Measurements from ENCODE around the gene CRACDL. TPM values are rescaled to one million over a fixed set of nuclear protein-coding genes. Genes with fewer than 3 reads are reported as not detected.

Gene CRACDL
- total RNA-seq, 2 donors from 2014 or later, result 0.19 to 0.79 TPM

DNA sequence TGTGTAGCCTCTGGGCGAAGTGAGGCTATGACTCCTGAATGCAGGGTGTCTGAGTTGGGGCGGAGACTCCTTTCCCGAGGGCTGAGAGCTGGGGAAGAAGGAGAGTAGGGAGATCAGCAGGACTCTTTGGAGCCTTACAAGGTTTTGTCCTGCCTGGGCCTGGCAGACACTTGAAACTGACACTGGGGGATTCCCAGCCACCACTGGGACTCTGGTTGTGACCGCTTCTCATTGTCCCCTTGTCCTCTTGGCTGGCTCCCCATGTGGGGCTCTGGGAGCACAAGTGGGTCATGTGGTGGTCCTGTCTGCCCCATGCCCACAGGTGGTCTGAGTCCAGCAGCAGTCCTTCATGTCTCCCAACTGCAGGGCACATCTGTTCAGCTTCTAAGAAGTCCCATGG lies 126.9 kb downstream of the CRACDL start:
- Mint-ChIP-seq H3K4me3 (no peak overlapping the region), H3K4me1 (ENCODE audit: low read depth) (peaks cover 10% of the 10 kb centered on the region), H3K36me3 (ENCODE audit: insufficient read depth in 2 of 2) (no peaks in the 10 kb centered on the region), H3K9me3 (no peaks in the 10 kb centered on the region), H3K27ac (no peak overlapping the region), H3K27me3 (ENCODE audit: low read depth) (no peaks in the 10 kb centered on the region)
- no peak for ATAC-seq (replicated peaks in 1 of 2)
- DNase-seq, result no peak

DNA sequence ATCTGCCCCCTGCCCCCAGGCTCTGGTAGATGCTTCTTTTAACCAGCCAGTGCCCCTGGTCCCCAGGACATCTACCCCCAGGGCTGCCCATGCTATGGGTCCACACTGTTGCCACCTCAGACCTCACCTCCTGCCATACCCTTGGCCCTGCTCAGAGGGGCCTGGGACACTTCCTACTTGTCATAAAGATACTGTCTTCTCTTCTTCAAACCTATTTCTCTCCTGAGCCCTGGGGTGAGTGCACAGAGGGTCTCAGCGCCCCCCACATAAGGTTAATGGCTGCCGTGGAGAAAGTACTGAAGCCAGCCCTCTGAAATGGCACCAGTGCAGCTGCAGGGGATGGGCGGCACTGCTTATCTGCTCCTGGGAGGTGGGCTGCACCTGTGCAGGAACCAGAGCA lies 127.5 kb downstream of the CRACDL start:
- Mint-ChIP-seq H3K27me3 (ENCODE audit: low read depth) (no peaks in the 10 kb centered on the region), H3K4me3 (no peak overlapping the region), H3K36me3 (ENCODE audit: insufficient read depth in 2 of 2) (no peaks in the 10 kb centered on the region), H3K4me1 (ENCODE audit: low read depth) (peaks cover 10% of the 10 kb centered on the region), H3K27ac (no peak overlapping the region), H3K9me3 (no peaks in the 10 kb centered on the region)
- DNase-seq, result no peak
- no peak for ATAC-seq (replicated peaks in 1 of 2)

DNA sequence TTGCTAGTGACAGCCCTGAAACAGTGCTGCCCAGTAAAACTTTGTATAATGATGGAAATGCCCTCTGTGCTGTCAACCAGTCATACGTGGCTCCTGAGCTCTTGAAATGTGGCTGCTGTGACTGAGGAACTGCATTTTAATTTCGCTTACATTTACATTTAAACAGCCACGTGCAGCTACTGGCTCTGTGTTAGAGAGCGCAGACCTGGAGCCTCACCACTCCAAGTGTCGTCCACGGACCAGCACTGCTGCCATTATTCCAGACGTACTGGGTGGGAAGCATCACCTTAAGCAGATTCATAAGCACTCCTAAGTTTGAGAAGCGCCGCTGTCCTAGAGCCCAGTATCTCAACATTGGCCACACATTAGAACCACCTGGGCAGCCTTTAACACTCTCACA lies 128.1 kb downstream of the CRACDL start:
- no peak for ATAC-seq (replicated peaks in 1 of 2)
- DNase-seq, result no peak
- Mint-ChIP-seq H3K4me3 (no peak overlapping the region), H3K36me3 (ENCODE audit: insufficient read depth in 2 of 2) (no peaks in the 10 kb centered on the region), H3K27ac (no peak overlapping the region), H3K4me1 (ENCODE audit: low read depth) (peaks cover 10% of the 10 kb centered on the region), H3K27me3 (ENCODE audit: low read depth) (no peaks in the 10 kb centered on the region), H3K9me3 (no peaks in the 10 kb centered on the region)

DNA sequence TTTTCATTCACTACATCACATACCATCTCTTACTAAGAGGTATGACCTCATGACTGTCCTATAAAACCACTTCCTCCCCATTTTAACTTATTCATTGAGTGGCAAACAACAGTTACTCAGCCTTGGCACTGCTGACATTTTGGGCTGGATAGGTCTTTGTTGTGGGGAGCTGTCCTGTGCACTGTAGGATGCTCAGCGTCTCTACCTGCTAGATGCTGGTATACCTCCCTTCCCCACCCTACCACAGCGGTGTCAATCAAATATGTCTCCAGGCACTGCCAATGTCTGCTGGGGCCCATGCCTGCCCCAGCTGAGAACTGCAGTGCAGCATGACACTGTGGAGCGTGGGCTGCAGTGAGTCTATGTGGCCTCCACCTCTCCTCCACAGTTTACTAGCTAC lies 128.8 kb downstream of the CRACDL start:
- H3K4me3 Mint-ChIP-seq, result no peak overlapping the region
- H3K36me3 Mint-ChIP-seq (ENCODE audit: insufficient read depth in 2 of 2), result no peaks in the 10 kb centered on the region
- H3K27ac Mint-ChIP-seq, result no peak overlapping the region
- H3K27me3 Mint-ChIP-seq (ENCODE audit: low read depth), result no peaks in the 10 kb centered on the region
- DNase-seq (peak; percentile 35 to 37), ATAC-seq (replicated peaks in 1 of 2) (peak; percentile 91 to 92)
- H3K9me3 Mint-ChIP-seq, result no peaks in the 10 kb centered on the region
- peaks cover 10% of the 10 kb centered on the region for H3K4me1 Mint-ChIP-seq (ENCODE audit: low read depth)

DNA sequence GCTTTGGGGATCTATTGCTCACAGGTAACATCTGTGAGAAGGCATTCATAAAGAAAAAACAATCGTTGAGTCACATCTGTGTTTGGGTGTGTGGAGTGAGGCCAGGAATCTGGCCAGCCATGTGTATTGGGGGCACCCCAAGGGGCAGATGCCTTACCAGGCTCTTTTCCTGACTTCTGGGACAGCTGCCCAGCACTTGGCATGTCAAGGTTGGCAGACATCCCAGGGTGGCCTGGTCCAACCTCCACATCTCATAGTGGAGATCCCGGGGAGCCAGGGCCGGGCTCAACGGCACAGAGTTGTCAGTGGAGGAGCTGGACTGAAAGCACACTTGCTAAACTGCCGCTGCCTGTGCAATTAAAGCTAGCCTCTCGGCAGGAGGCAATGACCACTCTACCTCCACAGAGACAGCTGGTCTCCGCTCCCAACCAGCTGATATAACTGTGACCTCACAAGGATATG lies 129.8 kb downstream of the CRACDL start:
- ATAC-seq (replicated peaks in 1 of 2), result no peak
- DNase-seq, result no peak
- Mint-ChIP-seq H3K4me3 (no peak overlapping the region), H3K27me3 (ENCODE audit: low read depth) (no peaks in the 10 kb centered on the region), H3K9me3 (no peaks in the 10 kb centered on the region), H3K36me3 (ENCODE audit: insufficient read depth in 2 of 2) (no peaks in the 10 kb centered on the region), H3K27ac (no peak overlapping the region), H3K4me1 (ENCODE audit: low read depth) (peaks cover 14% of the 10 kb centered on the region)

DNA sequence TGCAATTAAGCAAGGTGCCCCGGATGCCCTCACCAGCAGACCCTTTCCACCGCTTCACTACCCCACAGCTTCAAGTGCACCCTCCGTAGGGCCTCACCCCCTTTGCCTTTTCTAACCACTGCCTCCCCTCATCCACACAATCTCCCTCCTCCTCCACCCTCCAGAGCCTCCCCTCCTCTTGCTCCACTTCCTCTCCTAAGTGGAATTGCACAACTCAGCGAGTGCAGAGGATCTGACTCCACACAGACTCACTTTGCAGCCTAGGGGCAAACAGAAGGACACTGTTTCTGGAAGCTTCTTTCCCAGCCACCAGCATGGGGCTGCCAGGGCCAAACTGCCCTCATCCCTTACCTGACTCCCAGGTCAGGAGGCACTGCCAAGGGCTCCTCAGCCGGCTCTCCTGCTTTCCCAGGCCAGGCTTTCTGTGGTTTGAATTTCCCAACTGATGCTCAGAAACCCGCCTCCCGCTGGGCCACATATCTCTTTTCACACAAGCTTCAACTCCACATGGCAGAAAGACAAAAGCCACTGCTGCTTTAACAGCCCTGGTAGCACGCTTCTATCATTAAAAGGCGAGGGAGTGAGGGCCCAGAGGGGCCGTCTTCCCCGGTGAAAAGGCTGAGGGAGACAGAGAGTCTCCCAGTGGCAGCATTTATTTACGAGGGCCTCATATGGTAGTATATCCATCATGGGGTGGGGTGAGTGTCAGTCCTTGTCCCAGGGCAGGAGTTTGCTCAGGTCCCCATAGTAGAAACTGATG lies 130.4 kb downstream of the CRACDL start:
- no peak overlapping the region for H3K27ac Mint-ChIP-seq
- no peaks in the 10 kb centered on the region for H3K36me3 Mint-ChIP-seq (ENCODE audit: insufficient read depth in 2 of 2)

DNA sequence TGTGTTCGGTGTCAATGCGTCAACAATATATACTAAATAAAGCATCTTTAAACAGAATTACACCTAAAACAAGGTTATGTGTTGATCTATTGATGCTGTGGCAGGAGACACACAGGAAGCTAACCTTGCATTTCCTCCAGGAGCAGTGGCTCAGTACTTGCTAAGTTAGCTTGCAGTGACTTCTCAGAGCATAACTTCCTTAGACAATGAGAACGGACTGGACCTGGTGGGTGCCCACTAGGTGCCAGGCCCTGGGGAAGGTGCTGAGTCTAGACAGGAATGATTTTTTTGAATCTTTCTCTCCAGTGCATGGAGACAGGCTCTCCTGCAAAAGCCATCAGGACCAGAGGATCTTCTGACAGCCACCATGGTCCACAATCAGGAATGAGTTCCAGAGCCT lies 131.3 kb downstream of the CRACDL start:
- Mint-ChIP-seq H3K4me3 (no peak overlapping the region), H3K4me1 (ENCODE audit: low read depth) (peaks cover 22% of the 10 kb centered on the region), H3K27ac (no peak overlapping the region), H3K36me3 (ENCODE audit: insufficient read depth in 2 of 2) (no peaks in the 10 kb centered on the region), H3K9me3 (no peaks in the 10 kb centered on the region), H3K27me3 (ENCODE audit: low read depth) (peaks cover 8% of the 10 kb centered on the region)
- DNase-seq, result no peak
- ATAC-seq (replicated peaks in 1 of 2), result no peak

More for the DNA sequence above, 130.4 kb downstream of the CRACDL start:
- Mint-ChIP-seq H3K4me1 (ENCODE audit: low read depth) (peaks cover 15% of the 10 kb centered on the region), H3K9me3 (no peaks in the 10 kb centered on the region), H3K4me3 (no peak overlapping the region), H3K27me3 (ENCODE audit: low read depth) (no peaks in the 10 kb centered on the region)
- ATAC-seq (replicated peaks in 1 of 2) (no peak), DNase-seq (no peak)

DNA sequence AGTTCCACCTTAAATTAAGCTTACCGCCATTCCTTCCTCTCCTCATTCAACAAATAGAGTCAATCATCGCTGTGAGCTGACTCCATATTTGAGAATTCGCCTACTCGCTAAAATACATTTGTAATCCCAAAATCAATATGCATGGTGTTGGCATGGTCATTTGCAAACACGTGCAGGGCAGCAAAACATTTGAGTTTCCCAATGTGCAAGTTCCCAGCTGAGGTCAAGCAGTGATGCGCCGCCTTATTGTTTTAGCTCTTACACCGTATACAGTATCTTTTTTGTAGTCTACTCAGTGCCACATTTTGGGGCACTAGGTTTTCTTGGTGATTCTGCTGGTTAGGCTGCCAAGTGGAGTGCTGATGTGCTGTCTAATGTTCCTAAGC lies 131.8 kb downstream of the CRACDL start:
- peaks cover 26% of the 10 kb centered on the region for H3K4me1 Mint-ChIP-seq (ENCODE audit: low read depth)
- H3K27ac Mint-ChIP-seq, result no peak overlapping the region
- no peaks in the 10 kb centered on the region for H3K36me3 Mint-ChIP-seq (ENCODE audit: insufficient read depth in 2 of 2)
- ATAC-seq (replicated peaks in 1 of 2), result no peak
- H3K9me3 Mint-ChIP-seq, result no peaks in the 10 kb centered on the region
- no peak overlapping the region for H3K4me3 Mint-ChIP-seq
- peaks cover 12% of the 10 kb centered on the region for H3K27me3 Mint-ChIP-seq (ENCODE audit: low read depth)
- no peak for DNase-seq

DNA sequence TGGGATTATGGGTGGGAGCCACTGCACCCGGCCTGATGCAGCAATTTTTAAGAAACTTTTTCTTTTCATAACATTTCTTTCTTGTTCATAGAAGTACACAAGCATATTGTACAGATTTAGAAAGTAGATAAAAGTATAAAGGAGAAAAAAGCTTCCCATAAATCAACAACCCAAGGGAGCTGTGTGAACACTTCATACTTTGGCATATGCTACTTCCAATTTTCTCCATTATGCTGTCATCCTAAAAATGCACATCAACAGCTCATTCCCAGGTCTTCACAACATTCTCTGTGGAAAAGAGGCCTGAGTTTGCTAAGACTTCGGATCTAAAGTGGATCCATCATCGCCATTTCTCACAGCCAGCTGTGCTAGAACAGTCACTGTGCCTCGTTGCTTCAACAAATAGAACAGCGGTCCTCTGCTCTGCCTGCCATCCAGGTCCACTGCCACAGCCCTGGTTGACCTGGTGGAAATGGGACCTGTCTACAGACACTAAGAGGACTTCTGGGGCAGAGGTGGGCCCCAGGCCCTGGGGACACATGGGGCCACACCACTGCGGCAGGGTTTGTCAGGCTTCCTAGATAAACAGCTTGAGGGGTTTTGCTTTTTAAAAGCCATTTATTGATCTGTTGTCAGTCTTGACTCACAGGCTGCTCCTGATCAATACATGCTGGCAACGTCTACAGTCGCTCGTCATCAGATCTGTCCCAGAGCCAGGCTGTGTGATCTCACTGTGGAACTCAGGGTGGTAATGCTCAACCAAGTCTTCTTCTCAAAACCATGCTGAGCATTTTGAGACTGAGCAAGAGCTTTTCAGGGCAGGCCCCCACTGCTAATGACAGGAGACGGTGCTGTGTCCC lies 132.4 kb downstream of the CRACDL start:
- H3K27me3 Mint-ChIP-seq (ENCODE audit: low read depth), result peaks cover 12% of the 10 kb centered on the region

DNA sequence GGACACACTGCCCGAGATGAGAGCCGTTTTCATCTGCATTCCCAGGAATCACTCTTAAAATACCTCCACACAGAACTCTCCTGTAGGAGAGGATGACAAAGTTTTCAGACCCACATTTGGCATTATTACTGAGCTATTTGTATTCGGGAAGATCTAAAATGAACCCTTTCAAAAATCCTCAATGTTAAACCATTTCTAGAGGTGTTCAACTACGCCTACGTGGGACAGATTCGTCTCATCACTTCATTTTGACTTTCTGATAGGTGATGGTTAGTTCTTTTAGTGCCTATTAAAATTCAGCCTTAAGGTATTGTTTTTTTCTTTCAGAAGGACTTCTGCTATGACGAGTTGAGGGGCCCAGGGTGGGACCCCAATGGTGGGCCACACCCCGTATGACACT lies 133.7 kb downstream of the CRACDL start:
- ATAC-seq (replicated peaks in 1 of 2), result no peak
- peaks cover 12% of the 10 kb centered on the region for H3K27me3 Mint-ChIP-seq (ENCODE audit: low read depth)
- no peak overlapping the region for H3K4me3 Mint-ChIP-seq
- H3K36me3 Mint-ChIP-seq (ENCODE audit: insufficient read depth in 2 of 2), result no peaks in the 10 kb centered on the region
- H3K4me1 Mint-ChIP-seq (ENCODE audit: low read depth), result peaks cover 24% of the 10 kb centered on the region
- no peaks in the 10 kb centered on the region for H3K9me3 Mint-ChIP-seq
- no peak for DNase-seq
- H3K27ac Mint-ChIP-seq, result no peak overlapping the region

More for the DNA sequence above, 132.4 kb downstream of the CRACDL start:
- H3K36me3 Mint-ChIP-seq (ENCODE audit: insufficient read depth in 2 of 2), result no peaks in the 10 kb centered on the region
- peaks cover 28% of the 10 kb centered on the region for H3K4me1 Mint-ChIP-seq (ENCODE audit: low read depth)
- no peaks in the 10 kb centered on the region for H3K9me3 Mint-ChIP-seq
- DNase-seq (no peak), ATAC-seq (replicated peaks in 1 of 2) (no peak)
- no peak overlapping the region for H3K4me3 Mint-ChIP-seq
- no peak overlapping the region for H3K27ac Mint-ChIP-seq

DNA sequence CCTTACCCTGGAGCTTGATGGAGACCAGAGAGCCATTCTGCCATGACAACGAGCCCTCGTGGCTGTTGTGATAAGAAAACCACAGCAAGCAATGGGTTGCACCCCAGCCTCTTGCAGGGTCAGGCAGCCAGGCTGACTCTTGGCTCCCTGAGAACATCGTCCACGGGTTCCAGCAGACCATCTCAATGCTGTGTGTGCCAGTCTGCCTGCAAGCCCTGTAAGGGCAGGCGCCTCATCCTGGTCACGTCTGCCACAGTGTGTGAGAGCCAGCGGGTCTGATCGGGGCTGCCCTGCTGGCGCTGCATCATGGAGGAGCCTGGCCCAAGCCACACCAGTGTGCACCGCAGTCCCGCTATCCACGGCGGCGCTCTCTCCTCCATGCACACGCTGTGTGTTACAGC lies 134.1 kb downstream of the CRACDL start:
- no peak overlapping the region for H3K4me3 Mint-ChIP-seq
- H3K9me3 Mint-ChIP-seq, result no peaks in the 10 kb centered on the region
- H3K36me3 Mint-ChIP-seq (ENCODE audit: insufficient read depth in 2 of 2), result no peaks in the 10 kb centered on the region
- H3K4me1 Mint-ChIP-seq (ENCODE audit: low read depth), result peaks cover 20% of the 10 kb centered on the region
- DNase-seq (no peak), ATAC-seq (replicated peaks in 1 of 2) (no peak)
- no peak overlapping the region for H3K27ac Mint-ChIP-seq
- H3K27me3 Mint-ChIP-seq (ENCODE audit: low read depth), result peaks cover 12% of the 10 kb centered on the region

DNA sequence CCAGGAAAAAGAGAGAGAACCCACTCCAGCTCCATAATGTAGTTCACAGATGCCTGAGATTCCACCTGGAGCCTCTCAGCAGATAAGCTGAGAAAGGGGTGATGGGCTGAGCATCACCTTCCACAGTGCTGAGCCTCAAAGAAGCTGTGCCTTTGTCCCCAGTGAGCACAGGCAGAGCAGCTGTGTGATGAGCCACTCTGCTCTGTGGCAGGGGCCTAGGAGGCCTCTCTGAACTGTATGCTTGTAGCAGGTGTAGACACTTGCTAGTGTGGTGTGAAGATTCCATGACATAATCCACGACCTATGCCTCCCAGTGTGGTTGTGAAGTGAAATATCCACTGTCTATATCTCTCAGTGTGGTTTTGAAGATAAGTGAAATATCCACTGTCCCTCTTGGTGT lies 134.7 kb downstream of the CRACDL start:
- H3K9me3 Mint-ChIP-seq, result no peaks in the 10 kb centered on the region
- H3K4me3 Mint-ChIP-seq, result no peak overlapping the region
- H3K27me3 Mint-ChIP-seq (ENCODE audit: low read depth), result peaks cover 12% of the 10 kb centered on the region
- no peak overlapping the region for H3K27ac Mint-ChIP-seq
- DNase-seq (no peak), ATAC-seq (replicated peaks in 1 of 2) (peak in 1 of 2 donors; percentile 26)
- peaks cover 19% of the 10 kb centered on the region for H3K4me1 Mint-ChIP-seq (ENCODE audit: low read depth)
- no peaks in the 10 kb centered on the region for H3K36me3 Mint-ChIP-seq (ENCODE audit: insufficient read depth in 2 of 2)

DNA sequence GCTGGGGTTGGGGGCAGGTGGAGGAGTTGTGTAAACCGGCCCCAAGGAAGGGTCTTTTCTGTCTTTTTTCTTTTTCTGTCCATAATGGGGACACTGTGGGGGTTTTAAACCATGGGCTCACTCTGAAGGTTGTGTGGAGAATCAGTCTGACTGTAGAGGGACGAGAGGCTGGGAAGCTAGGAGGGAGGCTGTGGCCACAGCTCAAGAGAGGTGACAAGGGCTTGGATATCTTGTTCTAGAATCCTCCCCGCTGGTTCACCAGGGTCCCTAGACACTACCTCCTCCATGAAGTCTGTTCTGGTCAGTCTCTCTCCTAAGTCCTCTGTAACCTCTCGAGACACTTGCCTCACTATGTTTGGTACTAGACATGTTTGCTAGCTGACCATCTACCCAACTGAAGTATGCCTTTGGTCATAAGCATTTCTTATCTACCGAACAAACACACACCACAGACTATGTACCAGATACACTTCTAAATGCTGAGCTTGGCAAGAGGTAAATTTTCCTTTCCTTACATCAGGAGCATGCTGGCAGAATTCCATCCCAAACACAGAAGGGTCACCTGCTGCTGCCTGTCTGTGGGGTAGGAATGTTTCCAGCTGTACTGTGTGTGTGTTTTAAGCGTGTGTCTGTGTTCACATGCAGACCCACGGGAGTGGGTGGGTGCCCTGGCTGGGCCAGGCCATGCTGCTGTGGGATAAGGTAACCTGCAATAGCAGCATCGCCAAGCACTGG lies 135.5 kb downstream of the CRACDL start:
- H3K4me1 Mint-ChIP-seq (ENCODE audit: low read depth), result peaks cover 19% of the 10 kb centered on the region
- ATAC-seq (replicated peaks in 1 of 2), result no peak
- no peak overlapping the region for H3K27ac Mint-ChIP-seq
- H3K27me3 Mint-ChIP-seq (ENCODE audit: low read depth), result peaks cover 12% of the 10 kb centered on the region
- no peaks in the 10 kb centered on the region for H3K36me3 Mint-ChIP-seq (ENCODE audit: insufficient read depth in 2 of 2)
- DNase-seq, result no peak
- H3K9me3 Mint-ChIP-seq, result no peaks in the 10 kb centered on the region
- no peak overlapping the region for H3K4me3 Mint-ChIP-seq

Measured in activated T-cell treated with anti-CD3 and anti-CD28 coated beads, Interleukin-2, amount 50 U/mL, for 72 hours (primary cell).